KG1 (cell line): ENCODE results near the gene CACNA2D3.
"Not testable (repeated sequence)": the region's sequence is repeated elsewhere in the genome, so short reads cannot be mapped to it uniquely, and the experiment has no call there.

Experiments
- DNase-seq: peaks from one replicate; lab custom pipeline; 2025; lab: John Stamatoyannopoulos, UW

Gene CACNA2D3

DNA sequence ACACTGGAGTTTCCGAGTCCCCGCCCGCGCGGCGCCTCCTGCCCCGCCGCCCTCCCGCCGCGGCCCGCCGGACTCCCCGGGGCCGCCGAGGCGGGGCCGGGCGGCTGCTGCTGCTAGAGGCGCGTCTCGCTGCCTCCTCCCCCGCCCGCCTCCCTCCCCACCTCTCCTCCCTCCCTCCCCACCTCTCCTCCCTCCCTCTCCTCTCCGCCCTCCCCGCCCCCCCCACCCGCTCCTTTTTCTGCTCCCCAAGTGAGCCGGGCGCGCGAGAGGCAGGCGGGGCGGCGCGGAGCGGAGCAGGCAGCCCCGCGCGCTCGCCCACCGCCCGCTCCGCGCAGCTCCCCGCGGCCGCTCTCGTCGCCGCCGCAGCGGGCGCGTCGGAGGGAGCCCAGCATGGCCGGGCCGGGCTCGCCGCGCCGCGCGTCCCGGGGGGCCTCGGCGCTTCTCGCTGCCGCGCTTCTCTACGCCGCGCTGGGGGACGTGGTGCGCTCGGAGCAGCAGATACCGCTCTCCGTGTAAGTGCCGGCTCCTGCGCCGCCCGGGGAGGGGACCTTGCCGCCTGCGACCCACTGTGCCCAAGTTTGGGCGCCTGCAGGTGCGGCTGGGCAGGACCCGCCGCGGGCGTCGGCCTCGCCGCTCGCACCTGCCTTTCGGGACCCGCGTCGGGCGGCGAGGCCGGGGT lies at the start of gene CACNA2D3:
CACNA2D3 (plus strand) TSS at position 229 of the 679 bp plus-strand sequence.
- no peak for DNase-seq

DNA sequence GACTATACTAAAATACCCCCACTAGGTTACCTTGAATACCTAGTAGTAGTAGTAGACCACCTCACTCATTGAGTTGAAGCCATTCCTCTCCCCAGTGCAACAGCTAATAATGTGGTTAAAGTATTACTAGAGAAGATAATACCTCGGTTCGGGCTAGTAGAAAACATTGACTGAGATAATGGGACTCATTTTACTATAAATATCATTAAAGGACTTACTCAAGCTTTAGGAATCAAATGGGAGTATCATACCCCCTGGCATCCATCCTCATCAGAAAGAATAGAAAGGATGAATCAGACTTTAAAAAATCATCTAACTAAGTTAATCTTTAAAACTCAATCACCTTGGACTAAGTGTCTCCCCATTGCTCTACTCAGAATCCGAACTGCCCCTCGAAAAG lies 49.0 kb upstream of the CACNA2D3 start:
- no peak for DNase-seq

DNA sequence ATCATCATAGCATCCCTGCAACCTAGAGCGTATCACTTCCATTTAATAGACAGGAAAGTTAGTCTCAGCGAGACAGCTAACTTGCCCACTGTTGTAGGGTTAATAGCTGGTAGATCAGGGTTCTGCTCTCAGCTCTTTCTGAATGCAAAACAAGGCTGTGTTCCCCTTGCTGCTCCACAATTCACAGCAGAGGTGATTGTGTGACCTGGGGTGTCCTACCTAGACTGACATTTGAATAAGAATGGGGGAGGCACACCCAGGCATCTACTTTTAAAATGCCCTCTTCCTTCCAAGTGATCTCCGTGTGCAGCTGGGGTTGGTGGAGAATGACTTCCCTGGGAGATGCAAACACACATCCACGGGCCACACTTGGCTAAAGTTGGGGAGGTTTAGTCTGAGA lies 43.0 kb upstream of the CACNA2D3 start:
- no peak for DNase-seq

DNA sequence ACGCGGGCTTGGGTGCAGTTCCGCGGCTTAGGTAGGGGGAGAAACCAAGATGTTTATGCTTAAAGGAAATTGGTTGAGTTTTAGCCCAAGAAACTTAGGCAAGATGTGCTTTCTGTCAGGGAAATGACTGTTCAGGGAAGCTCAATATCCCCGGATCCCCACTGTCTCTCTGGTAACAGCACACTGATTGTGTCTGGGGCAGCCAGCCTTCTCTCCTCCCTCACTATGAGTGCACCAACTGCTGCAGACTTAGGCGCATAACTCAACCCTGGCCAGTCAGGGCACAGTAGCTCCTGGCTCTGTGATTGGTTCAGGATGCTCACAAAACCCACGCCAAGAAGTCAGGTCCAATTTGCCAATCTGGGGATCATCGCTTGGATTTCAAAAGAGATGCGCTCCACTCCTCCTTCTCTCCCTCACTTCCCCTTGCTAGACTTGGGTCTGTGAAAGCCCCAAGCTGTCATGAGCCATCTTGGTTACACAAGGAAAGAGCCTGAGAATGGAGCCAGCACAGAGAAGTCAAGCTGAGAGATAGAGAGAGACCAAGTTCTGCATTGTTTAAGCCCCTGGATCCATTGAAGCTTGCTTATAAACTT lies 42.5 kb upstream of the CACNA2D3 start:
- DNase-seq: no peak

DNA sequence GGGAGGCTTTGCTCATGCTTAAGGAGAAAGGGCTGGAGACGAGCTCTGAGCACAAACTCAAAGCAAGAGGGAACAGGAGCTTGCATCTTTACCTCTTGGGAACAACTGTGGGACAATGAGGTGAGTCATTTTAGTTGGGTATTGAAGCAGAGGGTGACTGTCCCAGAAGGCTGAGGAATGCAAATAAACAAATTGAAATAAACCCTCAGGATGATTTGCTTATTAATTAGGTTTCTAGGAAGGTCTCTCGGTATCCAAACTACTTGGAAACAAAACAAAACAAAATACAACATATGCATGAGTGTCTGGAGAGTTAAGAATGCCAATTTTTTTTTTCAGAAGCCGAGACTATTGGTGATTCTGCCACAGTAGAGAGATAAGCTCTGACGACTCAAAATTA lies 38.4 kb upstream of the CACNA2D3 start:
- no peak for DNase-seq

DNA sequence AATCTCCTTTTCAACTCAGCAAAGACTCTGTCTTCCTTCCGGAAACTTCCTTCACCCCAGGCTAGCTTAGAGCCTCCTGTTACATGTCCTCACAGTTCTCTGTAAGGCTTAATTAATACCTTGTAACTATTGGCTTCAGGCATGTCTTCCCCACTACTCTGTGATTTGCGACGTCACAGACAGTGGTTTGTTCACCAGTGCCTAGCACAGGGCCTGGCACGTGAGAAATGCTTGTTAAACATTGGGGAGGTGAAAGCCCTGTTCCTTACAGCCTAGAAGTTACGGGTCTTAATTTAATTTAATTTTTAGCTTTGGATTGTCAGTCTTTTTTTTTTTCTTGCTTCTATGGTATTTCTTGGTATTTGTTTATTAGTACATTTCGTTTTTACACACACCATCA lies 36.4 kb upstream of the CACNA2D3 start:
- DNase-seq: no peak

DNA sequence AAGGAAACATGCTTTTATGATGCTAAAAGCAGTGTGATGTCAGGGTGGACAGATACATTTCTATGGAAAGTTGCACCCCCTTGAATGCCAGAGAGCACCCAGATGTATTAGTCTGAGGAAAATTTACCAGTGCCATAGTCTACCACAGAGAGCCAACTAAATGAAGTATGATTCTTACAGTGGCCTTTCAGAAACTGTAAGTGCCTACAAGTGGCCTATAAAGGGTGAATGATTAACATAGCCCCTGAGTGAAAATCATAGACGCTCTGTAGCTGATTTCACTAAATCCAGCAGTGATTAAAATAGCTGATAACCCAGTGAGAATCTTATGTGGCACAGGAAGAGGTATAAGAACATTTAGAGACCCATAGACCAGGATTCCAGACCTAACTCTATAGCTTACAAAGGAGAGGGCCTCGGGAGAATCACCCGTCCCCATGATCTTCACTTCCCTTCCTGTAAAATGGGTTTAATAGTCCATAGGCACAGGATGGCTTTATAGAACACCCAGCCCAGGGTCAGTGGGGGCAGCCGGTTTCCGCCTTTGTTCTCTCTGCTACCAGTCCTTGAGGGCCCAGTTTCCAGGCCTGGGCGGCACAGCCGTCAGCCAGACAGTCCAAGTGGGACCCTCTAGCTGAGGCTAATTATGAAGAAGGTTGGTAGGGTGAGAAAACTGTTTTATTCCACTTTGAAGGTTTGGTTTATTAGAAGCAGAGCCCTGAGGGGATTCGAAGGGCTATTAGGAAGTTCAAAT lies 35.5 kb upstream of the CACNA2D3 start:
- DNase-seq: no peak

DNA sequence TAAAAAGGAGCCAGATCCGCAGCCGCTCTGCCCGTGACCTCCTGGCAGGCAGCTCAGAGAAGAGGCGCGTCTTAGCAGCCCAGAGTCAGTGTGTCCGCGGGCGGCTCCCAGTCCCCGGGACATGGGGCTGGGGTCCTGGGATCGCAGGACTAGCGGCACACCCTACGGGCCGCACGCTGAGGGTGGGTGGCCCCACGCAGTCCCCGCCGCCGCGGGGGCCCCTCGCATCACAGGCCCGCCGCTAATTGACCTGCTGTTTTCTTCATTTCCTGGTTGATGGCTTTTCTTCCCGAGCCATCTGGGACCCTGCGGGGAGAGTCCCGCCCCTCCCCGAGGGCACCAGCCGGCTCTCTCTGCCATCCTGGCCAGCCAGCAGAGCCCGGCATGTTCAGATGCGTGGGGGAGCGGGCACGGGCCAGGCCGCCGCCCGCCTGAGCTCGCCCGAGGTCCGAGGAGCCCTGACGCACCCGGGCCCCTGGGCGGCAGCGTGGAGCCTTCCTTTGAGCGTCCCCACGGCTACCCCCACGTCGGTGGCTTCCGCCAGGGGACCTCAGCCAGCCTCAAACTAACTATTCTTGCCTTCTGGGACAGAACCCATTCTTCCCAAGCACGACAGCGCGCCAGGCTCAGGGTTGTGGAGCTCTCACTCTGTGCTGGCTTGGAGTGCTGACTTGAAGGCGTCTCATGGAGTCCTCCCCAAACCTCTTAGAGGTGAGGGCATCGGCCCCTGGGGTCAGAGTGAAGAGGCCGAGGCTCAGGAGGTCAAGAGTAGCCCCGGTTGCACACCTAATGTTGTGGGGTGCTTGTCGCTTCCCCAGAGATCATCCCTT lies 34.6 kb upstream of the CACNA2D3 start:
- DNase-seq: no peak

DNA sequence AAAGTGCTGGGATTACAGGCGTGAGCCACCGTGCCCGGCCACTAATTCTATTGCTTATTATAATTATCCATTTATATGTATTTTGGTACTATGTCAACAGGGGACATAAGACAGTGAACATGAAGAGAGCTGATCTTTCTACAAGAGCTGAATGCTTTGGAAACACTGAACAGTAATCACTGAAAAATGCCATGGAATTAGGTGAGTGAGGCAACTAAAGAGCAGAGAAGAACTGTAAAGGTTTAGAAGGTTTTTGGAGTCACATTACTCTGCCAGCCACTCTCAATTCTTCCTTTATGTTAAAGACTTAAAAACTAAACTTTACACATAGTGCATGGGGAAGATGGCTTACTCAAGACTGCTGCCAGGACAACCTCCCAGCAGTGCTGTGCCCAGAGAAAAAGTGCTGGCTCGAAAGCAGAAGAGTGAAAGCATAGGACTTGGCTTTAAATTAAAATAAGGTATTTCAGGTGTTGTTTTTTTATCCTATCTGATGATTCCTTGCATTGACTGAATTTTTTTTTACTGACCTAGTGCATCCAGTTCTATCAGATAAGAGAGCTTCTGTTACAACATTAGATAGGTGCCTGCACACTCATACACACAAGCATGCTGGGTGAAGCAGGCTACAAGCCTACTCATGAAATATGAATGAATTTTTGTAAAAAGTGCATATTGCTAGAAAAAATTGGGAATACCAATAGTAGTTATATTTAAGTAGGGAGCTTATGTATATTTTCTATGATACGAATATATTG lies 28.7 kb upstream of the CACNA2D3 start:
- no peak for DNase-seq

DNA sequence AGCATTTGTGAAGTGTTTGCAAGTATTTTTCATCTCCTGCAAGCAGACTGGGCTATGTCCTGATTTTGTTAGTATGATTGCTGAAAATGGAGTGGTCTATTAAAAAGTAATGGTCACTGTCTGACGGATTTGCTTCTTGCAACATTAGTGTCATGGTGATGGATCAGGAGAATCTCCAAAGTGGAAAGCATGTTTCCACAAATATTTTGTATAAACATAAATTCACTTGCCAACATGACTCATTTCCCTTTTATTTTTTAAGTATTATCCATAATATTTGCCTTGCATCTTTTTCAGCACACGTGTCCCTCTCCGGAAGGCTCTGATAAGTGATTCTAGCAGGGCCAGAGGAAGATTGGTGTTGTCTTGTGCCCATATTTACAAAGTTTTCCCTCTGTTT lies 27.4 kb upstream of the CACNA2D3 start:
- DNase-seq: no peak

DNA sequence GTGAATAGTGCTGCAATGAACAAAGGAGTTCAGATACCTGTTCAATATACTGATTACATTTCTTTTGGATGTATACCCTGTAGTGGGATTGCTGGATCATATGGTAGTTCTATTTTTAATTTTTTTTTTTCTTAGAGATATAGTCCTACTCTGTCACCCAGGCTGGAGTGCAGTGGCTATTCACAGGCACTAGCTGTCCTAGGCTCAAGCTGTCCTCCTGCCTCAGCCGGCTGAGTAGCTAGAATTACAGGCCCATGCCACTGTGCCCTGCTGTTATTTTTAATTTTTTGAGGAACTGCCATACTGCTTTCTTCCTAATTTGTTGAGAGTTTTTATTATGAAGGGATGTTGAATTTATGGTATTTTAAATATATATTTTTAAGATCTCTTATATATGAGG lies 23.0 kb upstream of the CACNA2D3 start:
- DNase-seq: no peak

DNA sequence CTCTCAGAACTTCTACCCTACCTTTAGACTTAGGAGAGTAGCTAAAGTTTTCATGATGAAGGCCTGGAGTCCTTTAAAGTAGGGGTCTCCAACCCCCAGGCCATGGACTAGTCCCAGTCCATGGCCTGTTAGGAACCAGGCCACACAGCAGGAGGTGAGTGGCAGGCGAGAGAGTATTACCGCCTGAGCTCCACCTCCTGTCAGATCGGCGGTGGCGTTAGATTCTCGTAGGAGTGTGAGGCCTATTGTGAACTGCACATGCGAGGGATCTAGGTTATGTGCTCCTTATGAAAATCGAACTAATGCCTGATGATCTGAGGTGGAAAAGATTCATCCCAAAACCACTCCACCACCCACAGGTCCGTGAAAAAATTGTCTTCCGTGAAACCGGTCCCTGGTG lies 18.3 kb upstream of the CACNA2D3 start:
- DNase-seq: no peak

DNA sequence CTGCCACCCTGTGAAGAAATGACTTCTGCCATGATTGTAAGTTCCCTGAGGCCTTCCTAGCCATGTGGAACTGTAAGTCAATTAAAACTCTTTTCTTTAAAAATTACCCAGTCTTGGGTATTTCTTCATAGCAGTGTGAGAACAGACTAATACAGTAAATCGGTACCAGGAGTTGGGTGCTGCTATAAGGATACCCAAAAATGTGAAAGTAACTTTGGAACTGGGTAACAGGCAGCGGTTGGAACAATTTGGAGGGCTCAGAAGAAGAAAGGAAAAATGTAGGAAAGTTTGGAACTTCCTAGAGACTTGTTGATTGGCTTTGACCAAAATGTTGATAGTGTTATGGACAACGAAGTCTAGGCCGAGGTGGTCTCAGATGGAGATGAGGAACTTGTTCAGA lies 6.2 kb upstream of the CACNA2D3 start:
- DNase-seq: not testable (repeated sequence)

DNA sequence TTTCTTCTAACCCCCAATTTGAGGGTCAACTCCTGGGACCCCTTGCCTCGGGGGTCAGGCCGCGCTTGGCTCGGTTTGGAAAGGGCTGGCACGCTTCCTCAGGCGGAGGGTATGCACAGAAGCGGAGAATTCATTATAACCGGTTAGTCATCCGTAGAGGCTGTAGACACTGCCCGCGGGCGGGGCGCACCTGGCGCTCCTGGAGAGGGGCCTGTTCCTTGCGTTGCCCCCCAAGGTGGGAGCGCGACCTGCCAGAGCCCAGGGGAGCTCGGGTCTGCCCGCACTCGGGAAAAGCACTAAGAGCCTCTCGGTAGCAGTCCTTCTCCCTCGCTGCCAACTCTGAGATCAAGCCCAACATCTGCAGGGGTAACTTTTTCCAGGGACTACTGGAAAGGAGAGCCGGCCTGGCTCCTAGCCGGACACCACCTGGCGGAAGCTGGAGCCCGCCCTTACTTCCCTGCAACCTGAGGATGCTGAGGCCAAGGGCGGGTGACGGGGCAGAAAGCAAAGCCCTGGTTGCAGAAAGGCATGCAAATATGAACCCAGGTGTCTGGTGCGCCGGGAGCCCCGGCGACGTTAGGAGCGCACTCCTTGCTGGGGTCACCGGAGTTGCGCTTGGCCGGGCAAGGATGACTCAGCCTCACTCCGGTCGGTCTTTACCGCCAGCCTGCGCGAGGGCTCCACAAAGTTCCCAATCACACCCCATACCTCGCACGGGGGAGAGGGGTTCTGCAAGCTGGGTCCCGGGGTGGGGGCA lies 1.5 kb upstream of the CACNA2D3 start:
- DNase-seq: no peak

DNA sequence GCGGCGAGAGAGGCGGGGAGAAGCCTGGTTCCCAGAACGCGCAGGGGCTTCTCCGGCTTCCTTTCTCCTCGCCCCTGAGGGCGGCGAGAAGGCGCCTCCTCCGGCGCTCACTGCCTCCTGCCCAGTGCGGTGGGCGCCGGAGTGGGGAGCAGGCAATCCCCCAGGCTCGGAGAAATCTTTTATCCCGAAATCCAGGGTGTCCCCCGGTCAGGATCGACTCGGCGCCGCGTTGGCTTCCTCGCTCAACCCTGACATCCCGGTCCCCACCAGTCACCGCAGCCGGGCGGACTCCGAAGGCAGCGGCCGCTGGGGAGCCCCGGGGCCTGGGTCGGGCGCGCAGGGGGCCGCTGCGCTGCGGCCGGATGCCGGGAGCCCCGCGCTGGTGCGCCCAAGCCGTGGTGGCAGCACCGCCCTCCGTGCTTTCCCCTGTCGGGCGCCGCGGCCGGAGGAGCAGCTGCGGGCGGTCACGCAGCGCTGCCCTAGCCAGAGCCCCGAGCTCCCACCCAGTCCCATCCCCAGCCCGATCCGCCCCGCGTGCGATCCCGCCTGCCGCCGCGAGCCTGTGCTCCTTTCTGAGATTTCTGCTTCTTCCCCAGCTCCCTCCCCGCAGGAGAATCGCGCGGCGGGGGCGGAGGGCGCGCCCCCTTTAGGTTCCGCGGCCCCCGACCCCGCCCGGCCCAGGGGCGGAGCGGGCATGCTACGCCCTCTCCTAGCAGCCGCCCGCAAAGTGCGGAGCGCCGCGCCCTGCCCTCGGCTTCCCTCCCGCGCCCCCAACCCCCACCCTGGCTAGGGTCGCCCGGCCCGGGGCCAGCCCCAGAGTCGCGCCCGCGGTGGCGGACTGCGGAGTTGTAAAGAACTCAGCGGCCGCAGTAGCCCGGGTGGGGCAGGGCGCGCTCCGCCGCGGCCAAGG lies 683 bp upstream of the CACNA2D3 start:
- no peak for DNase-seq

DNA sequence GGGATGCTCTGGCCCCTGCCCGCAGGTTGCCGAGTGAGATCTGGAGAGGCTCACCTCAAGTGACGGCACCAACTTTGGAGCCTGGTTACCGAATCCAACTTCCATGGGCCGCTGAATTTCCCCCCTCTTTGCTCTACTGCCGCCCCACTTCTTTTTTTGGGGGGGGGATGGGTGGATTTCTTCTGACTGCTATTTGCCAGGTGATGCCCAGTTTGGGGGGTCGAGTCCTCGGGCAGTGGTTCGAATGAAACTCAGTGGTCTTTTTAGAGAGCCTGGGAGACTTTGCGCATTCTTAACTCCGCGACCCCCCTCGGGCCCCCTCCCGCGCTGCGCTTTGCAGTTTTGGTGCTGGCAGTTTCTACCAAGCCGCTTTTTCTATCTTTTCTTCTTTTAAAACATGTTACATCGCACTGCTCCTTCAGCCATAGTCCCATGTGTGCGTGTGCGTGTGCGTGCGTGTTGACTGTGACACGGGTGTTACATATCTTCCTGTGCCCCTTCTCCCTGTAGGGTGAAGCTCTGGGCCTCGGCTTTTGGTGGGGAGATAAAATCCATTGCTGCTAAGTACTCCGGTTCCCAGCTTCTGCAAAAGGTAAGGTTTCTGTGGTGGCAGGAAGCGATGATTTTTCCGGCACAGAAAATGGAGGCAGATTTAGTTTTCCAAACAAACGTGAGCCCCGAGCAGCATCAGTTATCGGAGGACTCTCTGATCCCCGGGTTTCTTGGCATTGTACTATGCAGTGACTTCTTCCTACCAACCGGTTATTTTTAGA lies 837 bp downstream of the CACNA2D3 start:
- no peak for DNase-seq

DNA sequence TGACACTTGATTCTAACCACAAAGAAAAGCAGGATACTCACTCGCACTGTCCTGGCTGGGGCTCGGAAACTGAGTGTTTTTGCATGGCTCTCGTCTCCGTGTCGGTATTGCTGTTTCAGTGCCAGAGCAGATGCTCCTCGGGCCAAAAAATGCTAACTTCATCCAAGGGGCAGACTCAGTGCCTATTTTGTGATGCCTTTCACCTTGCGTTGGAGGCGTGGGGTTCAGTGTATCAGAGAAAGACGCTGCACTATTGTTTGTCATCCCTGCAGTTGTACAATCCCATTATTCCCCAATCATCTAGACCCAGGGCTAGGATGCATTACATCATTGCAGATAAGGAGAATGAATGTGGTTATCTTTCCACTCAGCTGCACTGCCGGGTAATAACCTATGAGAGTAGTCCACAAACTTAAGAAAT lies 1.4 kb downstream of the CACNA2D3 start:
- DNase-seq: no peak

DNA sequence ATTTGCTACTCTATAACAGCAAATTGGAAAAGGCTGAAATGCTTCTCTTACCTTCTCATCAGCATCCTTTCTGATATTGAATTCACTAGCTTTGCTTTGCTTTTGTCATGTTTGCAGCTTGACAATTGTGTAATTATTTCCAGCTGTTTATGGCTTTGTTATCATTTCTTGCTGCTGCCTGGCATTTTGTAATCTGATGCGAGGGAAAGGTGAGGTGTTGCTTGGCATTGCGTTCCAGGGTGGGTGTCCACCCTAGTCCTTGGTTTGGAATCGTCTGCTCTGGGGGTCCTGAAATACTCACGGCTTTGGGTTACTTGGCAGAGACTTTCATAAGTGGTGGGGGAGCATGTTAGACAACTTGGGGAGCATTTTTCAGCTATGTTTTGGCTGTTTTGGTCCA lies 2.9 kb downstream of the CACNA2D3 start:
- no peak for DNase-seq

DNA sequence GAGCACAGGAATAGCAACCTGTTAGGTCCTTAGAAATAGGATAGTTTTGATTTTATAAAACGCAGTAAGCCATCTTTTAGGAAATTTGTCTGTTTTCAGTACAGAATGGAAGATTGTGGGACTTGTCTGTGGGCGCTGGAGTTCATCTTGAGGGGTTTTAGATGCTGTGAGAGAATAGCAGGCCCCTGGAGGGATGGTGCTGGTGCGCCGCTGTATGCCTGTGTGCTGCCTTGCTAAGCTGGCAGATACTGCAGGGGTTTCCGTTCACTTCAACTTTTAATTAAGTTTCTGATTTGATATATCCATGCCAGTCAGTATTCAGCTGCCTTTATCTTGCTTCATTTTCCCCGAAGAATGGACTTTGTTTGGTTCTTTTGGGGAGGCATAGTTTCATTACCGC lies 4.2 kb downstream of the CACNA2D3 start:
- DNase-seq: no peak
